Liver (tissue), 3 donors: Measurements from ENCODE around the gene SNRK.

ENCODE experiments used
- EGR1 ChIP-seq, 2 donors: IDR thresholded peaks; 2 replicates each; pipeline ENCODE4 v1.6.1; 2016 to 2018; ENCODE audit warnings: antibody characterized with exemption in 2 of 2, low read depth in 2 of 2
- GABPA ChIP-seq, 2 donors: IDR thresholded peaks in 1 of 2; conservative IDR thresholded peaks in 1 of 2; 2 replicates each; pipeline ENCODE4 v1.6.1; 2016; ENCODE audit warnings: antibody characterized with exemption in 2 of 2, mild to moderate bottlenecking in 1 of 2, moderate library complexity in 1 of 2
- HNF4A ChIP-seq, 2 donors: conservative IDR thresholded peaks; 2 replicates each; pipeline ENCODE4 v1.6.1; 2016; ENCODE audit warnings: antibody characterized with exemption in 2 of 2, mild to moderate bottlenecking in 2 of 2
- HNF4G ChIP-seq: IDR thresholded peaks from 2 replicates; pipeline ENCODE4 v1.6.1; 2016; ENCODE audit warnings: antibody characterized with exemption
- REST ChIP-seq: IDR thresholded peaks from 2 replicates; pipeline ENCODE4 v1.6.1; 2016; ENCODE audit warnings: antibody characterized with exemption, mild to moderate bottlenecking
- SP1 ChIP-seq: IDR thresholded peaks from 2 replicates; pipeline ENCODE4 v1.6.1; 2018; ENCODE audit warnings: antibody characterized with exemption, mild to moderate bottlenecking
- TAF1 ChIP-seq: conservative IDR thresholded peaks from 2 replicates; pipeline ENCODE4 v1.6.1; 2016; ENCODE audit warnings: antibody characterized with exemption, mild to moderate bottlenecking
- TF ChIP-seq, protein P1 (sequence below): fragments of 150-350 bp; IDR thresholded peaks from 2 replicates; pipeline ENCODE4 v1.5.1; 2017; ENCODE audit warnings: improper control_type of control experiment, low read depth, low read length; ENCODE audit not compliant: missing input control
- TF ChIP-seq, protein P2 (sequence below): IDR thresholded peaks from 2 replicates; pipeline ENCODE4 v1.6.1; 2016; ENCODE audit warnings: antibody characterized with exemption
- donor health status: healthy.
- donor health status: healthy.

DNA sequence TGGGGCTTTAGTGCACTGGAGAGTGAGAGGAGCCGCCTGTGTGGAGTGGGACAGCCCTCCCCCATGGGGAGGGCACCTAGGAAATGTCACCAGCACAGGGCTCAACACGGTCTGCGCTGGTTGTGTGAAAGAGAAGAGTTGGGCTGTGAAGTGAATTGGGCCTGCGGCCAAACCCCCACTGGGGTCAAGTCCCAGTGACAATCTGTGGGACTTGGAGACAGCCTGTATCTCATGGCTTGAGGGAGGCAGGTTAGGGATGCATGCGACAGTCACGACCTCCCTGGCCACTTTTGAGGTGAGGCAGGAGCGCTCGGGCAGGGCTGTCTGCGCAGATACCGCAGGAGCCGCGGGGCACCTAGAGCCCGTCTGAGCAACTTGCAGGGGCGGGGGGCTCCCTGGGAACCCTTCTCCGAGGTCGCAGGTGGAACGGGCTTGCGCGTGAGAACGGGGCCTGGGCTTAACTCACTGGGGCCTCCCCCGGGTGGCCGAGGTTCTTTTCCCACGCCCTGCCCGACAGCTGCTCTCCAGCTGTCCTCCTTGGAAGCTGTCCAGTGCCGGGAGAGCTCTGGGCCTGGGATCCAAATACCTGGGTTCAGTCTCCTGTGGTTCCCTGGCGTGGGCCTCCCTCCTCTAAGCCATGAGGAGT, 77.4 kb downstream of the SNRK start:
- TF ChIP-seq, protein P1, sequence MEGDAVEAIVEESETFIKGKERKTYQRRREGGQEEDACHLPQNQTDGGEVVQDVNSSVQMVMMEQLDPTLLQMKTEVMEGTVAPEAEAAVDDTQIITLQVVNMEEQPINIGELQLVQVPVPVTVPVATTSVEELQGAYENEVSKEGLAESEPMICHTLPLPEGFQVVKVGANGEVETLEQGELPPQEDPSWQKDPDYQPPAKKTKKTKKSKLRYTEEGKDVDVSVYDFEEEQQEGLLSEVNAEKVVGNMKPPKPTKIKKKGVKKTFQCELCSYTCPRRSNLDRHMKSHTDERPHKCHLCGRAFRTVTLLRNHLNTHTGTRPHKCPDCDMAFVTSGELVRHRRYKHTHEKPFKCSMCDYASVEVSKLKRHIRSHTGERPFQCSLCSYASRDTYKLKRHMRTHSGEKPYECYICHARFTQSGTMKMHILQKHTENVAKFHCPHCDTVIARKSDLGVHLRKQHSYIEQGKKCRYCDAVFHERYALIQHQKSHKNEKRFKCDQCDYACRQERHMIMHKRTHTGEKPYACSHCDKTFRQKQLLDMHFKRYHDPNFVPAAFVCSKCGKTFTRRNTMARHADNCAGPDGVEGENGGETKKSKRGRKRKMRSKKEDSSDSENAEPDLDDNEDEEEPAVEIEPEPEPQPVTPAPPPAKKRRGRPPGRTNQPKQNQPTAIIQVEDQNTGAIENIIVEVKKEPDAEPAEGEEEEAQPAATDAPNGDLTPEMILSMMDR: no peak
- no peak for TF ChIP-seq TAF1
- TF ChIP-seq, protein P2, sequence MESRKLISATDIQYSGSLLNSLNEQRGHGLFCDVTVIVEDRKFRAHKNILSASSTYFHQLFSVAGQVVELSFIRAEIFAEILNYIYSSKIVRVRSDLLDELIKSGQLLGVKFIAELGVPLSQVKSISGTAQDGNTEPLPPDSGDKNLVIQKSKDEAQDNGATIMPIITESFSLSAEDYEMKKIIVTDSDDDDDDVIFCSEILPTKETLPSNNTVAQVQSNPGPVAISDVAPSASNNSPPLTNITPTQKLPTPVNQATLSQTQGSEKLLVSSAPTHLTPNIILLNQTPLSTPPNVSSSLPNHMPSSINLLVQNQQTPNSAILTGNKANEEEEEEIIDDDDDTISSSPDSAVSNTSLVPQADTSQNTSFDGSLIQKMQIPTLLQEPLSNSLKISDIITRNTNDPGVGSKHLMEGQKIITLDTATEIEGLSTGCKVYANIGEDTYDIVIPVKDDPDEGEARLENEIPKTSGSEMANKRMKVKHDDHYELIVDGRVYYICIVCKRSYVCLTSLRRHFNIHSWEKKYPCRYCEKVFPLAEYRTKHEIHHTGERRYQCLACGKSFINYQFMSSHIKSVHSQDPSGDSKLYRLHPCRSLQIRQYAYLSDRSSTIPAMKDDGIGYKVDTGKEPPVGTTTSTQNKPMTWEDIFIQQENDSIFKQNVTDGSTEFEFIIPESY: no peak
- TF ChIP-seq SP1: no peak
- TF ChIP-seq REST: no peak
- no peak for TF ChIP-seq EGR1 (IDR thresholded peaks at IDR 0.05; ENCODE audit: low read depth in 2 of 2)
- no peak for TF ChIP-seq HNF4A (conservative IDR thresholded peaks at IDR 0.05)
- TF ChIP-seq GABPA (IDR thresholded peaks at IDR 0.05 in 1 of 2, conservative IDR thresholded peaks at IDR 0.05 in 1 of 2): no peak
- TF ChIP-seq HNF4G: no peak
